HCT116 (cell line): ENCODE results near the gene TSC22D1. TPM values are rescaled to one million over a fixed set of nuclear protein-coding genes. Genes with fewer than 3 reads are reported as not detected.

Experiments
- ATAC-seq: fragments of 200-7000 bp; cut with Tn5 transposase; 2 replicates; pipeline ENCODE4 v1.9.1; 2020; ENCODE audit warnings: mild to moderate bottlenecking, moderate library complexity
- BruUV-seq: library from RNA; stranded (reverse); fragments of 400-500 nt; replicated peaks from 2 replicates; lab custom pipeline; 2021; lab: Mats Ljungman, UMichigan
- CTCF ChIA-PET: fragments of 300-600 bp; sonication (Branson Sonifier 250); formaldehyde crosslinking; loops from one replicate; lab custom pipeline; 2021; ENCODE audit warnings: antibody characterized with exemption; lab: Charles Lee
- POLR2A ChIA-PET: fragments of 300-600, 350-600 bp; sonication (Branson Sonifier 250); formaldehyde crosslinking; loops from one replicate; lab custom pipeline; 2021; ENCODE audit warnings: antibody characterized with exemption; lab: Charles Lee
- RAD21 ChIA-PET, 2 experiments: fragments of 300-600 bp; sonication (Branson Sonifier 250); formaldehyde crosslinking; loops; one replicate each; lab custom pipeline; 2023; ENCODE audit warnings: low total read pairs in 2 of 2; ENCODE audit not compliant: uncharacterized antibody in 2 of 2, unreplicated experiment in 2 of 2, low non-redundant PET in 1 of 2; lab: Charles Lee
- DNase-seq: peaks from one replicate; pipeline ENCODE4 v3.0.0-alpha.2; 2010; ENCODE audit warnings: low read depth, low spot score
- H2AFZ ChIP-seq: fragments of 200-600 bp; shearing (Covaris generic), sonication (generic); 2 replicates; pipeline ENCODE4 v1.6.1; 2017; ENCODE audit warnings: low read depth, mixed run types, mixed read lengths, antibody characterized with exemption, low read length; ENCODE audit not compliant: poor library complexity, severe bottlenecking
- H3K27ac ChIP-seq: 2 replicates; pipeline ENCODE4 v1.5.1; 2012; ENCODE audit warnings: low read depth, low read length
- H3K27me3 ChIP-seq: fragments of 200-600 bp; sonication (generic); 2 replicates; pipeline ENCODE4 v1.6.1; 2016; ENCODE audit warnings: mixed run types, low read length, mixed read lengths; ENCODE audit not compliant: insufficient read depth
- H3K36me3 ChIP-seq, 2 experiments: fragments of 200-500 bp in 1 of 2; fragments of 200-600 bp in 1 of 2; sonication (Bioruptor generic) in 1 of 2; sonication (generic) in 1 of 2; 2 replicates each; pipeline versions ENCODE4 v1.5.1 to v1.6.1; 2014 to 2016; ENCODE audit warnings: low read length in 2 of 2, inconsistent platforms in 1 of 2, mixed read lengths in 1 of 2, mixed run types in 1 of 2; ENCODE audit not compliant: insufficient read depth in 2 of 2, control insufficient read depth in 1 of 2
- H3K4me1 ChIP-seq, 2 experiments: fragments of 200-600 bp in 1 of 2; sonication (generic) in 1 of 2; 2 replicates each; pipeline versions ENCODE4 v1.5.1 to v1.6.1; 2012 to 2017; ENCODE audit warnings: low read length in 2 of 2, inconsistent platforms in 1 of 2, mild to moderate bottlenecking in 1 of 2, mixed read lengths in 1 of 2, mixed run types in 1 of 2, moderate library complexity in 1 of 2; ENCODE audit not compliant: insufficient read depth in 2 of 2, control insufficient read depth in 1 of 2
- H3K4me2 ChIP-seq: fragments of 200-600 bp; sonication (generic); 2 replicates; pipeline ENCODE4 v1.6.1; 2017; ENCODE audit warnings: mixed run types, low read length, mixed read lengths
- H3K4me3 ChIP-seq, 2 experiments: fragments of 200-600 bp in 1 of 2; sonication (generic) in 1 of 2; replicated peaks in 1 of 2; 2 replicates each; pipeline ENCODE4 v1.5.1; 2011 to 2016; ENCODE audit warnings: low read length in 2 of 2, control low read depth in 1 of 2, low read depth in 1 of 2, mild to moderate bottlenecking in 1 of 2, mixed read lengths in 1 of 2, mixed run types in 1 of 2
- H3K79me2 ChIP-seq: fragments of 200-600 bp; sonication (generic); 2 replicates; pipeline ENCODE4 v1.6.1; 2017; ENCODE audit warnings: mild to moderate bottlenecking, mixed run types, low read length, moderate library complexity, mixed read lengths; ENCODE audit not compliant: insufficient read depth
- H3K9ac ChIP-seq: fragments of 200-600 bp; sonication (generic); 2 replicates; pipeline ENCODE4 v1.6.1; 2016; ENCODE audit warnings: low read length, mixed read lengths
- H3K9me2 ChIP-seq: fragments of 200-600 bp; sonication (generic), shearing (Covaris generic); 2 replicates; pipeline ENCODE4 v1.6.1; 2017; ENCODE audit warnings: mixed run types, mild to moderate bottlenecking, moderate library complexity; ENCODE audit not compliant: insufficient read depth
- H3K9me3 ChIP-seq, 2 experiments: fragments of 200-500 bp in 1 of 2; fragments of 200-600 bp in 1 of 2; sonication (Bioruptor generic) in 1 of 2; sonication (generic) in 1 of 2; 2 replicates each; pipeline ENCODE4 v1.6.1; 2014 to 2017; ENCODE audit warnings: low read length in 2 of 2, mixed read lengths in 2 of 2, inconsistent platforms in 1 of 2, low read depth in 1 of 2, mild to moderate bottlenecking in 1 of 2, mixed run types in 1 of 2, moderate library complexity in 1 of 2; ENCODE audit not compliant: control insufficient read depth in 1 of 2, insufficient read depth in 1 of 2
- H4K20me1 ChIP-seq: fragments of 200-600 bp; sonication (generic), shearing (Covaris generic); 2 replicates; pipeline ENCODE4 v1.6.1; 2017; ENCODE audit warnings: mixed run types, mild to moderate bottlenecking, moderate library complexity; ENCODE audit not compliant: insufficient read depth
- CBX3 ChIP-seq: IDR thresholded peaks from 2 replicates; pipeline ENCODE4 v1.6.1; 2012; ENCODE audit warnings: low read depth
- EGR1 ChIP-seq: IDR thresholded peaks from 2 replicates; pipeline ENCODE4 v1.6.1; 2012; ENCODE audit warnings: low read depth
- EZH2phosphoT487 ChIP-seq: fragments of 200-600 bp; IDR thresholded peaks from 2 replicates; pipeline ENCODE4 v1.6.1; 2018; ENCODE audit warnings: antibody characterized with exemption, borderline replicate concordance
- FOSL1 ChIP-seq: IDR thresholded peaks from 2 replicates; pipeline ENCODE4 v1.6.1; 2012; ENCODE audit warnings: low read depth
- JUND ChIP-seq: IDR thresholded peaks from 2 replicates; pipeline ENCODE4 v1.6.1; 2012
- POLR2A ChIP-seq: IDR thresholded peaks from 2 replicates; pipeline ENCODE4 v1.7.0; 2011; ENCODE audit warnings: borderline replicate concordance; ENCODE audit not compliant: insufficient read depth, insufficient read length; ENCODE audit errors: extremely low read depth
- POLR2AphosphoS5 ChIP-seq: IDR thresholded peaks from 2 replicates; pipeline ENCODE4 v1.6.1; 2011; ENCODE audit warnings: mild to moderate bottlenecking, low read depth, low read length, moderate library complexity
- RAD21 ChIP-seq: IDR thresholded peaks from 2 replicates; pipeline ENCODE4 v1.6.1; 2012; ENCODE audit warnings: low read depth, mild to moderate bottlenecking
- SIN3A ChIP-seq: IDR thresholded peaks from 2 replicates; pipeline ENCODE4 v1.6.1; 2012; ENCODE audit warnings: low read depth
- SP1 ChIP-seq: IDR thresholded peaks from 2 replicates; pipeline ENCODE4 v1.6.1; 2012; ENCODE audit warnings: low read depth
- SRF ChIP-seq: IDR thresholded peaks from 2 replicates; pipeline ENCODE4 v1.6.1; 2012; ENCODE audit warnings: low read depth
- YY1 ChIP-seq: IDR thresholded peaks from 2 replicates; pipeline ENCODE4 v1.6.1; 2011; ENCODE audit warnings: low read length, low read depth, moderate library complexity, mild to moderate bottlenecking; ENCODE audit not compliant: insufficient replicate concordance; ENCODE audit errors: extremely low read depth
- ZBTB33 ChIP-seq: IDR thresholded peaks from 2 replicates; pipeline ENCODE4 v1.6.1; 2011; ENCODE audit warnings: mild to moderate bottlenecking, low read length, moderate library complexity; ENCODE audit not compliant: insufficient replicate concordance; ENCODE audit errors: extremely low read depth
- ZFX ChIP-seq: fragments of 450-650 bp; IDR thresholded peaks from 2 replicates; pipeline ENCODE4 v1.6.1; 2017
- intact Hi-C: fragments of 100-400 bp; cut with micrococcal nuclease; formaldehyde crosslinking; loops from 2 replicates; pipeline ENCODE4 v1.10.0; 2022
- total RNA-seq: library from RNA; stranded (reverse); gene quantifications from one replicate; pipeline ENCODE4 v1.2.1, GENCODE V29; 2021; ENCODE audit not compliant: unreplicated experiment
- TF ChIP-seq, protein P1 (sequence below): IDR thresholded peaks from 2 replicates; pipeline ENCODE4 v1.6.1; 2012
- TF ChIP-seq, protein P2 (sequence below): IDR thresholded peaks from 2 replicates; pipeline ENCODE4 v1.6.1; 2012; ENCODE audit warnings: low read depth
- TF ChIP-seq, protein P3 (sequence below): IDR thresholded peaks from 2 replicates; pipeline ENCODE4 v1.6.1; 2012
- TF ChIP-seq, protein P4 (sequence below), 3 experiments: fragments of 200-600 bp in 1 of 3; sonication (generic) in 1 of 3; IDR thresholded peaks in 2 of 3; conservative IDR thresholded peaks in 1 of 3; 2 replicates each; pipeline ENCODE4 v1.5.1; 2012 to 2017; ENCODE audit warnings: low read depth in 2 of 3, low read length in 2 of 3, antibody characterized with exemption in 1 of 3, borderline replicate concordance in 1 of 3, control low read depth in 1 of 3, mild to moderate bottlenecking in 1 of 3, mixed read lengths in 1 of 3, mixed run types in 1 of 3, moderate library complexity in 1 of 3; ENCODE audit not compliant: insufficient read depth in 1 of 3

TSC22D1 gene
- total RNA-seq, 1 experiment from 2014 or later, result 268 TPM

DNA sequence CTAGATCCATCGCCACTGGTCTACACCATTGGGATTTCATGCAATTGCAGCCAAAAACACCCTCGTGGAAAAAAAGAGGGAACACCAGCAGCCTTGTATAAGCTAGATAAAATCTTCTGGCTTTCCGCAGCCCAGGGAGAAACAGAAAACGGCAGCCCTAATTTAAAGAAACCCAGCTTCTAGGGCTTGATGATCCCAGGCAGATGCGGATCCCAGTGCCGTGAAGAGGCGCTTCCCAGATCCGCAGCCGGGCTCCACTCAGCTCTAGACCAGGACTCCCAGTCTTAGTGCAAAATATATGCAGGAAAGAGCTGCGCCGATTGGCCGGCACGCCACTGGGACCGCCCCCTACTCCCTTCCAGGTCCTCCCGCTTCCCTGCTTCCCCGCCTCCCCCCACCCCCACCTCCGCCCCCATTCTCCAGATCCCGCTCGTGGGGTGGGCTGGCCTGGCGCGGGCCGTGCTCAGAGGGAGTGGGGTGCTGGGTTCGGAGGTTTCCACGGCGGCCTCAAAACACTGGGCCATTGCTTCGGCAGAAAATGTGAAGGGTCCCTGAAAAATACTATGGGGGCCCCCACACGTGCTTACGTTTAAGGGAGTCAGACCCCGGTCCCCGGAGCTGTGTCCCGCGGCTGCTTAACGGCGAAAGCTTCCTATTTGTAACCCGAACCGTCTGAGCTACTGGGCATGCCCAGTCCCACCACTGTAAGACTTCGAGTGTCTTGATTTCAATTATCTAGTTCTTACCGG, 139.4 kb downstream of the TSC22D1 start:
- Histone ChIP-seq H3K4me3 (peak overlapping the region; percentile 90 to 94), H3K9me2 (no peaks in the 10 kb centered on the region), H3K4me2 (peak overlapping the region; percentile 93), H3K9me3 (no peaks in the 10 kb centered on the region), H4K20me1 (peaks cover 6% of the 10 kb centered on the region; the same call in 1 of the 2 replicates), H3K79me2 (peaks cover 29% of the 10 kb centered on the region), H3K36me3 (peaks cover 13 to 21% of the 10 kb centered on the region in 2 experiments; a peak in 3 of 4 replicates), H3K4me1 (peaks cover 30 to 55% of the 10 kb centered on the region in 2 experiments), H2AFZ (no peak overlapping the region), H3K27ac (peak overlapping the region; percentile 91), H3K9ac (peak overlapping the region; percentile 90), H3K27me3 (no peaks in the 10 kb centered on the region)
- DNase-seq, result peak; percentile 90
- CTCF ChIA-PET, result interaction anchor here (0.7 to 4.9 kb wide), 20 partner anchors 8 to 557 kb away, joined by 3 to 91 read pairs (median 4); partner anchors contain the start of genes CCDC122 and LACC1
- POLR2A ChIA-PET, result interaction anchor here (0.6 to 7.6 kb wide), 65 partner anchors 8 to 529 kb away, joined by 3 to 172 read pairs (median 5); no protein-coding TSS in a partner anchor
- intact Hi-C loops, result loop anchor here (1.0 to 5.0 kb wide), 6 partner anchors 36 to 528 kb away; no protein-coding TSS in a partner anchor
- TF ChIP-seq POLR2A (peak; percentile 99), YY1 (peak; percentile 45), POLR2AphosphoS5 (peak; percentile 100), ZBTB33 (peak; percentile 50), SP1 (no peak), RAD21 (no peak), EZH2phosphoT487 (no peak), CBX3 (no peak), FOSL1 (no peak), SIN3A (no peak), EGR1 (no peak), ZFX (no peak), JUND (no peak), SRF (no peak)
- TF ChIP-seq, protein P1, sequence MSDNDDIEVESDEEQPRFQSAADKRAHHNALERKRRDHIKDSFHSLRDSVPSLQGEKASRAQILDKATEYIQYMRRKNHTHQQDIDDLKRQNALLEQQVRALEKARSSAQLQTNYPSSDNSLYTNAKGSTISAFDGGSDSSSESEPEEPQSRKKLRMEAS, result no peak
- TF ChIP-seq, protein P2, sequence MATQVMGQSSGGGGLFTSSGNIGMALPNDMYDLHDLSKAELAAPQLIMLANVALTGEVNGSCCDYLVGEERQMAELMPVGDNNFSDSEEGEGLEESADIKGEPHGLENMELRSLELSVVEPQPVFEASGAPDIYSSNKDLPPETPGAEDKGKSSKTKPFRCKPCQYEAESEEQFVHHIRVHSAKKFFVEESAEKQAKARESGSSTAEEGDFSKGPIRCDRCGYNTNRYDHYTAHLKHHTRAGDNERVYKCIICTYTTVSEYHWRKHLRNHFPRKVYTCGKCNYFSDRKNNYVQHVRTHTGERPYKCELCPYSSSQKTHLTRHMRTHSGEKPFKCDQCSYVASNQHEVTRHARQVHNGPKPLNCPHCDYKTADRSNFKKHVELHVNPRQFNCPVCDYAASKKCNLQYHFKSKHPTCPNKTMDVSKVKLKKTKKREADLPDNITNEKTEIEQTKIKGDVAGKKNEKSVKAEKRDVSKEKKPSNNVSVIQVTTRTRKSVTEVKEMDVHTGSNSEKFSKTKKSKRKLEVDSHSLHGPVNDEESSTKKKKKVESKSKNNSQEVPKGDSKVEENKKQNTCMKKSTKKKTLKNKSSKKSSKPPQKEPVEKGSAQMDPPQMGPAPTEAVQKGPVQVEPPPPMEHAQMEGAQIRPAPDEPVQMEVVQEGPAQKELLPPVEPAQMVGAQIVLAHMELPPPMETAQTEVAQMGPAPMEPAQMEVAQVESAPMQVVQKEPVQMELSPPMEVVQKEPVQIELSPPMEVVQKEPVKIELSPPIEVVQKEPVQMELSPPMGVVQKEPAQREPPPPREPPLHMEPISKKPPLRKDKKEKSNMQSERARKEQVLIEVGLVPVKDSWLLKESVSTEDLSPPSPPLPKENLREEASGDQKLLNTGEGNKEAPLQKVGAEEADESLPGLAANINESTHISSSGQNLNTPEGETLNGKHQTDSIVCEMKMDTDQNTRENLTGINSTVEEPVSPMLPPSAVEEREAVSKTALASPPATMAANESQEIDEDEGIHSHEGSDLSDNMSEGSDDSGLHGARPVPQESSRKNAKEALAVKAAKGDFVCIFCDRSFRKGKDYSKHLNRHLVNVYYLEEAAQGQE, result no peak
- TF ChIP-seq, protein P3, sequence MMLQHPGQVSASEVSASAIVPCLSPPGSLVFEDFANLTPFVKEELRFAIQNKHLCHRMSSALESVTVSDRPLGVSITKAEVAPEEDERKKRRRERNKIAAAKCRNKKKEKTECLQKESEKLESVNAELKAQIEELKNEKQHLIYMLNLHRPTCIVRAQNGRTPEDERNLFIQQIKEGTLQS, result no peak
- TF ChIP-seq, protein P4, sequence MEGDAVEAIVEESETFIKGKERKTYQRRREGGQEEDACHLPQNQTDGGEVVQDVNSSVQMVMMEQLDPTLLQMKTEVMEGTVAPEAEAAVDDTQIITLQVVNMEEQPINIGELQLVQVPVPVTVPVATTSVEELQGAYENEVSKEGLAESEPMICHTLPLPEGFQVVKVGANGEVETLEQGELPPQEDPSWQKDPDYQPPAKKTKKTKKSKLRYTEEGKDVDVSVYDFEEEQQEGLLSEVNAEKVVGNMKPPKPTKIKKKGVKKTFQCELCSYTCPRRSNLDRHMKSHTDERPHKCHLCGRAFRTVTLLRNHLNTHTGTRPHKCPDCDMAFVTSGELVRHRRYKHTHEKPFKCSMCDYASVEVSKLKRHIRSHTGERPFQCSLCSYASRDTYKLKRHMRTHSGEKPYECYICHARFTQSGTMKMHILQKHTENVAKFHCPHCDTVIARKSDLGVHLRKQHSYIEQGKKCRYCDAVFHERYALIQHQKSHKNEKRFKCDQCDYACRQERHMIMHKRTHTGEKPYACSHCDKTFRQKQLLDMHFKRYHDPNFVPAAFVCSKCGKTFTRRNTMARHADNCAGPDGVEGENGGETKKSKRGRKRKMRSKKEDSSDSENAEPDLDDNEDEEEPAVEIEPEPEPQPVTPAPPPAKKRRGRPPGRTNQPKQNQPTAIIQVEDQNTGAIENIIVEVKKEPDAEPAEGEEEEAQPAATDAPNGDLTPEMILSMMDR (IDR thresholded peaks at IDR 0.05 in 2 of 3, conservative IDR thresholded peaks at IDR 0.05 in 1 of 3; ENCODE audit: borderline replicate concordance in 1 of 3, insufficient read depth in 1 of 3, low read depth in 2 of 3, low read length in 2 of 3), result no peak
- BruUV-seq, result no TSS peak
- ATAC-seq, result peak; percentile 84
- RAD21 ChIA-PET, result interaction anchor here (0.6 to 2.3 kb wide), 12 partner anchors 80 to 531 kb away, joined by 3 to 19 read pairs (median 4); no protein-coding TSS in a partner anchor
